ENCODE measurements around the gene DRC1.
A peak's percentile ranks its signal among the peaks of the same experiment; 100 is the strongest.

Gene DRC1

DNA sequence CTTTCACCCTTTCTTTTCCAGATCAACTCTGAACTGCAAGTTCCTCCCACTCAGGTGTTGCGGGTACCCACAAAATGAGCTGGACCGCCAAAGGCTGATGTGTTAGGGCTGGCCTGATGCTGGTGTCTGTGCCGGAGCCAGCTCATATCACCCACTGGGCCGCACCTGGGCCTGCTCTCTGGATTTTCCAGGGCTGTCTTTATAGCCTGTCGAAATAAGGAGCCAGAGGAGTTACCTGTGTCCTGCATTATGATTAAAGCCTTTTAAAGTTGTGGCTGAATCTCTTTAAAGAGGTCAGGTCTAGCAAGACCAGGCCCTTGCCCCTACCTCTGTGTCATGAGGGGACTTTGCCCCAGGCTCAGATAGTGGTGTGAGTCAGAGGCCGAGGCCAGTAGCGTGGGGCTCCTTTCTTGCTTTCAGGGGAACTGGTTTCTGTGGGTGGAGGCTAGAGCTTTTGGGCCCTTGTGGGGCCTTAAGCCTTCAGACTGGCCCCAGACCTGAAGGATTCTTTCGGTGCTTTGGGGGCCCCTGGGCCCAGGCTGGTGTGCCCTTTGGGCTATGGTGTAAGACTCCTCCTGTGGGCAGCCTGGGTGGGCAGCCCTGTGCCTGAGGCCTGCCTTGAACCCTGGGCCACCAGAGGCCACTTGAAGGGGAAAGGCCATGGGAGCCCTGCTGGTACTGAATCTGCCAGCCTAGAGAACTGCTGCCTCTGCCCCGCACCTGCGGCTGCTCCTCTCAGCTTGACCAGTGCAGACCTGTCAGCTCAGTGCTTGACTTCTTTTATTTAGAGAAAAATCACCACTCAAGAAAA, 54.9 kb downstream of the DRC1 start:
- no peak overlapping the region for H3K9ac ChIP-seq (ENCODE audit: low read depth, low read length)
- no peaks in the 10 kb centered on the region for H3K36me3 ChIP-seq (ENCODE audit: control insufficient read depth, insufficient read depth, low read length)
- H3K27ac ChIP-seq (ENCODE audit: low read depth, low read length): peak overlapping the region; percentile 34
- peaks cover 4% of the 10 kb centered on the region; the same call in 1 of the 2 replicates for H3K4me1 ChIP-seq (ENCODE audit: control insufficient read depth, insufficient read depth, low read length)
- no peaks in the 10 kb centered on the region for H3K9me3 ChIP-seq (ENCODE audit: control insufficient read depth, insufficient read depth, low read length)
- H3K4me3 ChIP-seq (ENCODE audit: low read depth, low read length): no peak overlapping the region
- H3K27me3 ChIP-seq (ENCODE audit: control insufficient read depth, insufficient read depth, low read length): no peaks in the 10 kb centered on the region

DNA sequence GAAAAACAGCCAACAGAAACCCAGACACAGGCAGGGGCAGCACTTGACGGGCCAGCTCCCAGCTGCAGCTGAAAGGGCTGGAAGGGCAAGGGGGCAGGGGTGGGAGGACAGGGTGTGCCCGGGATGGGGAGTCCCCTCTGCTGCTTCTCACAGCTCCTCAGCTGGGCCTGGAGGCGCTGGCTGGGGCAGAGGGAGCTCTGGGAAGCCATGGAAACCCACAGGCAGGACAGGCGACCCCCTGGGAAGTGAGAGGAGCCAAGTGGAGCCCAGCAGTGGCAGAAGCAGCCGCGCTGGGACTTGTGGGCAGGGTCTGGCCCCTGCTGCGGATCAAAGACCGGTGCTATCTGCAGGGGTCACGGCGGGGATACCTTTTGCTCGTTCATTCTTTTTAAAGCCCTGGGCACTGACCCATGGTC, 55.5 kb downstream of the DRC1 start:
- no peaks in the 10 kb centered on the region for H3K27me3 ChIP-seq (ENCODE audit: control insufficient read depth, insufficient read depth, low read length)
- H3K4me3 ChIP-seq (ENCODE audit: low read depth, low read length): no peak overlapping the region
- H3K36me3 ChIP-seq (ENCODE audit: control insufficient read depth, insufficient read depth, low read length): no peaks in the 10 kb centered on the region
- no peaks in the 10 kb centered on the region for H3K9me3 ChIP-seq (ENCODE audit: control insufficient read depth, insufficient read depth, low read length)
- no peak overlapping the region for H3K9ac ChIP-seq (ENCODE audit: low read depth, low read length)
- H3K27ac ChIP-seq (ENCODE audit: low read depth, low read length): peak overlapping the region; percentile 34
- H3K4me1 ChIP-seq (ENCODE audit: control insufficient read depth, insufficient read depth, low read length): peaks cover 4% of the 10 kb centered on the region; the same call in 1 of the 2 replicates

DNA sequence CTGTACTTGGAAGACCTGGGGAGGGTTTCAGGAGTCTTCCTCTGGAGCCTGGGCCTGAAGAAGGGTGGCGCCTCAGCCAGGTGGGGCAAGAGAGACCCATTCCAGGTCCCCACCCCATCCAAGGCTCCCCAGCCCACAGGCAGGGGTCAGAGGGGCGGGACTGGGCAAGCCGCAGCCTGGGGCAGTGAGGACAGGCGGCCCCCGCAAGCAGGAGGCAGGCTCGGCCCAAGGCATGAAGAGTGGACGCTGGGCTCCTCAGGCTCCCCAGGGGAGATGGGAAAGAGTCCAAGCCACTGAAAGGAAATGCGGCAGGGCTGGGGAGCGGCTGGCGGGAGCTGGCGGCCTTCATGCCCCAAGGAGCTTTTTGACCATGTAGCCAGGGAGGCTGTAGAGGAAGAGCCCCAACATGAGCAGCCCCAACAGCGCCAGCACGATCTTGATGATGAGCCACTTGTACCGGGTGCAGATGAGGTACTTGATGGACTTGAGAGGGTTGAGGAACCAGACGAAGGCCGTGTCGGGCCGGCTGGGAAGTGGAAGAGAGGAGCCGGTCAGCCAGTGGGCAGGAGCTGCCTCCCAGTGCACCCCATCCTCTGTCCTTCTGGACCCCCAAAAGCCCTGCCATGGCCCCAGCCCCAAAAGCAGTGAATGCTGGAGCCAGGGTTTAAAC, 56.1 kb downstream of the DRC1 start:
- H3K4me1 ChIP-seq (ENCODE audit: control insufficient read depth, insufficient read depth, low read length): peaks cover 4% of the 10 kb centered on the region; the same call in 1 of the 2 replicates

DNA sequence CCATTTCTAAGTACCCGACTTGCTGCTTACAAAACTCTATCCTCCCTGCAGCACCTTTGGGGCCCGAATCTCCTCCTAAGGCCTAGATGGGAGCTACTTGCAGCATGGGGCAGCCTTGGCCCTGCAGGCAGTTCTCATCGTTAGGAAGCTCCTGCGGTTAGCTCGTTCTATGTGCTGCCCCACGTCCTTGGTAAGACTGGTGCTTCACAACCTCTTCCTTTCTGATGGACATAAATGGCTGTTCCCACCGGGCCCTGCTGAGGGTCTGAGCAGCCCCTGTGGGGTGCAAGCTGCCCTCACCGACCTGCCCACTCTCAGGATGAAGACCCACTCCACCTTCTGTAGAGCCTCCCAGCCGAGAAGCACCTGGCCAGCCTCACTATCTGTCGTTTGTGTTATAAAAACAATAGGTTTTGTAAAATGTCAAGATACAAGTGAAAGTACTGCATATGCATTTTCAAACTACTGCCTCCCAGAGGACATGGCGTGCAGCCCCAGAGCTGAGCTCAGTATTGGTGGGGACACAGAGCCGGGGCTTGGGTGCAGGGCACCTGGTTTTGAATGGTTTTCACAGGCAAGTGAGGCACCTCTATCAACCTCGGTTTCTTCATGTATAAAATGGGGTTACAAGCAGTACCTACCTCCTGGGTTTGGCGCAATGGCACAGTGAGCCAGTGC, 56.8 kb downstream of the DRC1 start:
- H3K9me3 ChIP-seq (ENCODE audit: control insufficient read depth, insufficient read depth, low read length): no peaks in the 10 kb centered on the region
- no peaks in the 10 kb centered on the region for H3K27me3 ChIP-seq (ENCODE audit: control insufficient read depth, insufficient read depth, low read length)
- no peaks in the 10 kb centered on the region for H3K36me3 ChIP-seq (ENCODE audit: control insufficient read depth, insufficient read depth, low read length)
- H3K4me1 ChIP-seq (ENCODE audit: control insufficient read depth, insufficient read depth, low read length): peaks cover 5% of the 10 kb centered on the region; the same call in 1 of the 2 replicates
- H3K27ac ChIP-seq (ENCODE audit: low read depth, low read length): no peak overlapping the region
- no peak overlapping the region for H3K4me3 ChIP-seq (ENCODE audit: low read depth, low read length)
- no peak overlapping the region for H3K9ac ChIP-seq (ENCODE audit: low read depth, low read length)

More for the DNA sequence above, 56.1 kb downstream of the DRC1 start:
- no peaks in the 10 kb centered on the region for H3K9me3 ChIP-seq (ENCODE audit: control insufficient read depth, insufficient read depth, low read length)
- no peak overlapping the region for H3K4me3 ChIP-seq (ENCODE audit: low read depth, low read length)
- H3K27ac ChIP-seq (ENCODE audit: low read depth, low read length): no peak overlapping the region
- no peaks in the 10 kb centered on the region for H3K36me3 ChIP-seq (ENCODE audit: control insufficient read depth, insufficient read depth, low read length)
- no peaks in the 10 kb centered on the region for H3K27me3 ChIP-seq (ENCODE audit: control insufficient read depth, insufficient read depth, low read length)
- no peak overlapping the region for H3K9ac ChIP-seq (ENCODE audit: low read depth, low read length)

DNA sequence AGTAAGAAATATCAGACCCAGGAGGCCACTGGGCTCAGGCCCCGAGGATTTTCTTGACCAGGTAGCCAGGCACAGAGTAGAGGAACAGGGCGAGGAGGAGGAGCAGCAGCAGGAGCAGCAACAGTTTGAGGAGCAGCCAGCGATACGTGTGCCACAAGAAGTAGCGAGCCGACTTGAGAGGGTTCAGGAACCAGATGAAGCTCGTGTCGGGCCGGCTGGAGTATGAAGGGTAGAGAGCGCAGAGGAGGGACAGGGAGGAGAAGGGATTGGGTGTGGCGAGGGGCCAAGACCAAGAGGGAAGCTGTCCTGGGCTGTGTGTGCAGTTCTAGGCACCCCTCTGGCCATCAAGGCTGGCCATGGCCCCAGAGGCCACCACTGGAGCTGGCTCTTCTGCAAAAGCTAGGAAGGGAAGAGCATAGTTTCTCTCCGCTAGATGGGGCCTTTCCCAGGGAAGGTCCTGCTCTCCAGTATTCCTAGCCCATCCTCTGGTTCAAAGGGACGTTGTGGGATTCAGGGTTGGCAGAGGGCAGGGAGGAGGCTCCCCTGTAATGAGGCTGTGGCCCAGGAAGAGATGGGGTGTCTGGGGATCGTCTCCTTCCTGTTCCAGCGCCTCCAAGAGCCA, 58.4 kb downstream of the DRC1 start:
- Histone ChIP-seq H3K4me3 (ENCODE audit: low read depth, low read length) (no peak overlapping the region), H3K4me1 (ENCODE audit: control insufficient read depth, insufficient read depth, low read length) (peaks cover 10% of the 10 kb centered on the region), H3K9ac (ENCODE audit: low read depth, low read length) (no peak overlapping the region), H3K27ac (ENCODE audit: low read depth, low read length) (no peak overlapping the region), H3K9me3 (ENCODE audit: control insufficient read depth, insufficient read depth, low read length) (no peaks in the 10 kb centered on the region), H3K27me3 (ENCODE audit: control insufficient read depth, insufficient read depth, low read length) (no peaks in the 10 kb centered on the region), H3K36me3 (ENCODE audit: control insufficient read depth, insufficient read depth, low read length) (no peaks in the 10 kb centered on the region)

DNA sequence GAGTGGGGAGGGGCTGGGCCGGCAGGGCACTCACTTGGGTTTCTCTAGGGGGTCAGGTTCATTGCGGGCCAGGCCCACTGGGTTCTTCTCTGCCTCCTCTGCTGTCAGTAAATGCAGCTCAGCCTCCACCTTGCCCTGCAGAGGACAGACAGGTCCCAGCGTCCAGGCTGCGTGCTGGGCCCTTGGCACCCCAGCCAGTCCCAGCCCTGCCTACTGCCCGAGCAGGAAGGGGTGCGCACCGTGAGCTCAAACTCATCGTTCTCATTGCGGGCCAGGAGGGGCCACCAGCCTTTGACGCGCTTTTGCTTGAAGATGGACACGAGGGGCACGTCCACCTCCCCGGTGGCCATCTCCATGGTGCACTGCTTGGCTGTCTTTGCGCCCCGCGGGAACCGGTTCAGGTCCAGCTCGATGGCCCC, 58.9 kb downstream of the DRC1 start:
- Histone ChIP-seq H3K4me3 (ENCODE audit: low read depth, low read length) (no peak overlapping the region), H3K36me3 (ENCODE audit: control insufficient read depth, insufficient read depth, low read length) (no peaks in the 10 kb centered on the region), H3K4me1 (ENCODE audit: control insufficient read depth, insufficient read depth, low read length) (peaks cover 10% of the 10 kb centered on the region), H3K9me3 (ENCODE audit: control insufficient read depth, insufficient read depth, low read length) (no peaks in the 10 kb centered on the region), H3K27me3 (ENCODE audit: control insufficient read depth, insufficient read depth, low read length) (no peaks in the 10 kb centered on the region), H3K9ac (ENCODE audit: low read depth, low read length) (no peak overlapping the region), H3K27ac (ENCODE audit: low read depth, low read length) (no peak overlapping the region)

DNA sequence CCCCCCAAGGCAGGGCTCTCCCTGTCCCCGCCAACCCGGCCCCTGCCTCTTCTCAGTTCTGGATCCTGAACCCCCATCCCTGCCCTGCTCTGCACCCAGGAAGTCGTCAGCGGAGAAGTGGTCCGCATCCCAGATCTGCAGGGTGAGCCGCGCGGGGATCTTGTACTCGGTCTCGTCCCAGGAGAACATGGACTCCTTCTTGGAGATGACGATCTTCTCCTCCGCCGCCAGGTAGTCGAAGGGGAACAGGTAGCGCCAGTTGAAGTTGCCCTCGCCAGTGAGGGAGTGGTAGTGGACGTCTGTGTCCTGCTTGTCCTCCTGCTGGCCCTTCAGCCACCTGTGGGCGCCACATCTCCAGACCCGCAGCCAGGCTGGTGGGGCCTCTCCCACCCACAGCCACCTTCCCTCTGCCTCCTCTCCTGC, 59.9 kb downstream of the DRC1 start:
- Histone ChIP-seq H3K4me3 (ENCODE audit: low read depth, low read length) (no peak overlapping the region), H3K27me3 (ENCODE audit: control insufficient read depth, insufficient read depth, low read length) (no peaks in the 10 kb centered on the region), H3K4me1 (ENCODE audit: control insufficient read depth, insufficient read depth, low read length) (peaks cover 10% of the 10 kb centered on the region), H3K36me3 (ENCODE audit: control insufficient read depth, insufficient read depth, low read length) (no peaks in the 10 kb centered on the region), H3K27ac (ENCODE audit: low read depth, low read length) (no peak overlapping the region), H3K9me3 (ENCODE audit: control insufficient read depth, insufficient read depth, low read length) (no peaks in the 10 kb centered on the region), H3K9ac (ENCODE audit: low read depth, low read length) (no peak overlapping the region)

DNA sequence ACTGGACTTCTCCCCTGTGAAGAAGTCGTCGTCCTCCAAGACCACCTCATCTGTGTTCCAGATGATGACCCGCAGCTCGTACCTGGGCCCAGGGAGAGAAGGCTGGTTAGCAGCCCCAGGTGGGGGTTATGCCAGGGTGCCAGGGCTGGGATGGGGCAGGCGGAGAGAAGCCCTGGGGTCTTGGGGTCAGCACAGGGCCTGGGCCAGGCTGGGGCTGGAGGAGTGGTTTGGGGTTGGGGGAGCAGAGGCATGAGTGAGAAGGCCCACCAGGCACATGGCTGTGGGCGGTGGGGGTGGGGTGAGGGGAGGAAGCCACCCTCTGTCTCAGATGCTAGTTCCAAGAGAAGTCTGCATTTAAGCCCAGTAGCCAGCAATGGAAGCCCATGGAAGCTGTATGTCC, 60.4 kb downstream of the DRC1 start:
- Histone ChIP-seq H3K4me1 (ENCODE audit: control insufficient read depth, insufficient read depth, low read length) (peaks cover 10% of the 10 kb centered on the region), H3K27ac (ENCODE audit: low read depth, low read length) (peak overlapping the region; percentile 31), H3K9me3 (ENCODE audit: control insufficient read depth, insufficient read depth, low read length) (no peaks in the 10 kb centered on the region), H3K4me3 (ENCODE audit: low read depth, low read length) (no peak overlapping the region), H3K27me3 (ENCODE audit: control insufficient read depth, insufficient read depth, low read length) (no peaks in the 10 kb centered on the region), H3K36me3 (ENCODE audit: control insufficient read depth, insufficient read depth, low read length) (no peaks in the 10 kb centered on the region), H3K9ac (ENCODE audit: low read depth, low read length) (no peak overlapping the region)

DNA sequence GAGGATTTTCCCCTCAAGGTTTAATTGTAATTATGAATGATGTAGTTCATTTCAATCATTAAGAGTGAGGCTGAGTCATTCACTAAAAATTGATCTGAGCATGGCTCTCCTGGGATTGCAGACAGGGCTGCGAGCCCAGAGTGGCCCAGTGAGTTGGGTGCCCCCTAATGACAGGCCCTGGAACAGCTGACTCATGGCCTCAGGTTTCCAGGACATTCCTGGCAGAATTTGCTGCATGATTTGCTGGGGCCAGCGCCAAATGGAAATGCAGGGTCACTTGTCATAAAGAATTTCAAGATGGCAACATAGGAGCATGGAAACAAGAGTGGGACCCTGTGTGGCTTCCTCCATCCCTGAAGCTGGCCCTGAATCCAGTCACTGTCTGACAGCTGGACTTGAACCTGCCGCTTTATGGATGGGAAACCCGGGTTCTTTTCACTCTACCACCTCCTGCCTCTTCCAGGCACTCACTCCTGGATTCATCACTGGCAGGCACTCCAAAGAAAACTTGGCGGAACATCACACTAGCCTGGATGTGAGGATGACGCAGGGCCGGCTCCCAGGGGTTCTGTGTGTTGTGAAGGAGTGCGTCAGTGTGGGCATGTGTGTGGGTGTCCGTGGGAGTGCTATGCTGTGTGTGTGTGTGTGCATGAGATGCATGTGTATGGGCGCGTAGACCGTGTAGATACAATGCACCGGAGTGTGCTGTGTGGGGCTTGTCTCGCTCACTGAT, 61.0 kb downstream of the DRC1 start:
- no peaks in the 10 kb centered on the region for H3K27me3 ChIP-seq (ENCODE audit: control insufficient read depth, insufficient read depth, low read length)
- H3K4me3 ChIP-seq (ENCODE audit: low read depth, low read length): no peak overlapping the region
- no peaks in the 10 kb centered on the region for H3K9me3 ChIP-seq (ENCODE audit: control insufficient read depth, insufficient read depth, low read length)
- no peak overlapping the region for H3K9ac ChIP-seq (ENCODE audit: low read depth, low read length)
- no peaks in the 10 kb centered on the region for H3K36me3 ChIP-seq (ENCODE audit: control insufficient read depth, insufficient read depth, low read length)
- peaks cover 10% of the 10 kb centered on the region for H3K4me1 ChIP-seq (ENCODE audit: control insufficient read depth, insufficient read depth, low read length)
- peak overlapping the region; percentile 31 for H3K27ac ChIP-seq (ENCODE audit: low read depth, low read length)

Measured in HUES48 (cell line).